HG03432 (cell line): ENCODE data around the gene FBXW2.
A peak's percentile ranks its signal among the peaks of the same experiment; 100 is the strongest.
"Not testable (repeated sequence)": the region's sequence is repeated elsewhere in the genome, so short reads cannot be mapped to it uniquely, and the experiment has no call there.

Experiments used
- ATAC-seq: cut with Tn5 transposase; IDR thresholded peaks from one replicate; pipeline ENCODE4 v1.9.1; 2021; ENCODE audit warnings: mild to moderate bottlenecking, moderate library complexity; ENCODE audit not compliant: unreplicated experiment

The FBXW2 gene

GRCh38 chr9:120792898-120793765, at the start of gene FBXW2:
Gene FBXW2 (minus strand): TSS chr9:120793416. CDS start chr9:120788258, 5,158 bp downstream.
- ATAC-seq, result peak; percentile 95

DNA sequence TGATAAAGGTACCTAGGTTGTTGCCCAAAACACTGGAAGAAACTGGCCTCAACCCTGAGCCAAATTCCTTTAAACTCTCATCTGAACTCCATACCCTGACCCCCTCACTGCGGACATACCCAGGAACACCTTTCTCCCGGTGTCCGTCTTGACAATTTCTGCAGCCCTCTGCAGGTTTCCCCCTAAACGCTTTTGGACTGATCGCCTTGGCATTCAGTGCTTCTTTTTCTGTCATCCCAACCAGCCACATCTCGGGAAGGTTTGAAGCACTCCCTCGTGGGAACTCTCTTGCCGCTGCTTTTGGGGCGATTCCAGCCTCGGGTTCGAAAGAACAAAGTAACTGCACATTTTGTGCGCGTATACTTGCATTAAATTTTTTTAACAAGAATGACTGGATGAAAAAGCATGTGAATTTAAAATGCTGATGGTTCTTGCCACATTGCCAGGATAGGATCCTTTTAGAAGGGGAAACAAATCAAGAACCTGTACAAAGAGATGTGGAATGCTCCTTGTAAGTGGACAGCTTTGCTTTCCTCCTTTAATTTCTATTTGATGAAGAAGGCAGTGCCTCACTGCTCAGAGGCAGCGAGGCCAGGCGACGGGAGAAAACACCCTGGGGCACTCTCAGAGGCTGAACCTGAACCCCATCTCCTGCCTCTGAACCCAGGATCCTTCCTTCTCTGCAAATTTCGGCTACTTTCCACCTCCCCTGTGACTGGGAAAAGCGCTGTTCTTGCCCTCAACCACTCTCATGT, 48.9 kb upstream of the FBXW2 start:
- ATAC-seq, result peak; percentile 13

- no peak for ATAC-seq
Observed at GRCh38 chr9:120839146-120839545, 45.9 kb upstream of the FBXW2 start.

GRCh38 chr9:120837921-120838320, 44.7 kb upstream of the FBXW2 start:
- no peak for ATAC-seq

- ATAC-seq, result no peak
Observed at GRCh38 chr9:120833325-120833724, 40.1 kb upstream of the FBXW2 start.

DNA sequence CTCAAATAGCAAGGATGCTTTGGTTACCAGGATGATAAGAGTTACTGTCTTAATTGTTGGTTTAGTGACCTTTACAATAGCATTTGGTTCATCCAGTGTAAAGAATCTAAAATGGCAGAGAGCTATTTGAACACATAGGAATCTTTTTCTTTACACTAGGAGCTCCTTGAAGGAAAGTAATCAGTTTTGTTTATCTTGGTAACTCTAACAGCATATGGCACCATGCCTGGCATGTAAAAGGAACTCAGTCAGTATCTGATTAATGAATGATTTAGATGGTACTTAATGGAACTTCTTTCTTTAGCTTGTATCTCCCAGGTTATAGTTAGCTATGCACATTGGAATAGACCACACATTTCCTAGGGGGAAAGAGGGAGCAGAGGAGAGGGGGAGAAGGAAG, 39.6 kb upstream of the FBXW2 start:
- no peak for ATAC-seq

- no peak for ATAC-seq
Observed at GRCh38 chr9:120830865-120831264, 37.6 kb upstream of the FBXW2 start.

- no peak for ATAC-seq
Observed at GRCh38 chr9:120830151-120830550, 36.9 kb upstream of the FBXW2 start.

GRCh38 chr9:120829650-120830049, 36.4 kb upstream of the FBXW2 start:
- no peak for ATAC-seq

GRCh38 chr9:120820095-120820494, 26.9 kb upstream of the FBXW2 start:
- ATAC-seq, result no peak

GRCh38 chr9:120818595-120818994, 25.4 kb upstream of the FBXW2 start:
- no peak for ATAC-seq

GRCh38 chr9:120815075-120815474, 21.9 kb upstream of the FBXW2 start:
- no peak for ATAC-seq

DNA sequence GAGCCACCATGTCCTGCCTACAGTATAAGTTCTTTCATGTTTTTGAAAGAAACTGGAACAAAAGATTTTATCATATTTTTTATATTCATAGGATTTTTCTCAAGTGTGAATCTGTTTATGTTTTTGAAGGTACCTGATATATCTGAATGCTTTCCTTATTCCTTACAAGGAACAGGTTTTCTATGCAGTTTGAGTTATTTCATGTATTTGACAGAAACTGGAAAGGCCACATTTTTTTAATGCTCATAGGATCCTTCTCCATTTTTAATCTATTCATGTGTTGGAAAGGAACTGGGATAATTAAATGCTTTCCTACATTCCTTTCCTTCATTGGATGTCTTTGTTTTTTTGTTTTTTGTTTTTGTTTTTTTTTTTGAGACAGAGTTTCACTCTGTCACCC, 15.7 kb upstream of the FBXW2 start:
- ATAC-seq, result no peak

DNA sequence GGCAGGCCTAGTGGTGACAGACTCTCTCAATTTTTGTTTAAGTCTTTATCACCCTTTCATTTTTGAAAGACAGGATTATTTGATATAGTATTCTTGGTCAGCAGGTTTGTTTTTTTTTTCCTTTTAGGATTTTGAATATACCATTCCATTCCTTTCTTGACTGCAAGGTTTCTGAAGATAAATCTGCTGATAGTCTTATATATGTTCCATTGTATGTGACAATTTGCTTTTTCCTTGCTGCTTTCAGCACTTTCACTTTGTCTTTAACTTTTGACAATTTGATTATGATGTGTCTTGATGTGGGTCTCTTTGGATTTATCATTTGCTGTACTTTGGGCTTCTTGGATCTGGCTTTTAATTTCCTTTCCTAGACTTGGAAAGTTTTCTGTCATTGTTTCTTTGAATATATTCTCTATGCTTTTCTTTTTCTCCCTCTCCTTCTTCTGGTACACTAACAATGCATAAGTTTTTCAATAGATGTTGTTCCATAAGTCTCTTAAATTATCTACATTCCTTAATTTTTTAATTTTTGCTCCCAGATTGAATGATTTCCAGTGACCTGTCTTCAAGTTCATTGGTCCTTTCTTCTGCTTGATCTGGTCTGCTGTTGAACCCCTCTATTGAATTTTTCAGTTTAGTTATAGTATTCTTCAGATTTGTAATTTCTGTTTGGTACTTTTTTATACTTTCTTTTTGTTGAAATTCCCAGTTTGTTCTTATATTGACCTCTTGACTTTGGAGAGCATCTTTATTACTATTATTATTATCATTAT, 14.6 kb upstream of the FBXW2 start:
- no peak for ATAC-seq

GRCh38 chr9:120804784-120805363, 11.7 kb upstream of the FBXW2 start:
- ATAC-seq, result not testable (repeated sequence)

- ATAC-seq, result no peak
Observed at GRCh38 chr9:120801441-120801840, 8.2 kb upstream of the FBXW2 start.

DNA sequence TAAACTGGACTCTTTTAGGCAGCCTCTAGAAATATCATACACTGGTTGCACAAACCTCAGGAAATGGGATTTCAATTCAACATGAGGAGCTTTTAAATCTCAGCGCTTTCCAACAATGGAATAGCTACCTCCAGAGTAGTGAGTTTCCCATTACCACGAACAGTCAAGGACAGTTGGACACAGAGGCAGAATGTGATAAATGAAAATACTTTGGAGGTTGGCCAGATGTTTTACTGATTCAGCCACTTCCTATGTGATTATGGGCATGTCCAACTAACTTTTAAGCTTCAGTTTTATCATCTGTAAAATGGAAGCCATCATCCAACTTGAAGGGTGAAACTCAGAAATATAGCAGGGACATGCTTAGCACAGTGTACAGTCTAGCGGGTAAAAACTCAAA, 2.1 kb downstream of the FBXW2 start:
- no peak for ATAC-seq

DNA sequence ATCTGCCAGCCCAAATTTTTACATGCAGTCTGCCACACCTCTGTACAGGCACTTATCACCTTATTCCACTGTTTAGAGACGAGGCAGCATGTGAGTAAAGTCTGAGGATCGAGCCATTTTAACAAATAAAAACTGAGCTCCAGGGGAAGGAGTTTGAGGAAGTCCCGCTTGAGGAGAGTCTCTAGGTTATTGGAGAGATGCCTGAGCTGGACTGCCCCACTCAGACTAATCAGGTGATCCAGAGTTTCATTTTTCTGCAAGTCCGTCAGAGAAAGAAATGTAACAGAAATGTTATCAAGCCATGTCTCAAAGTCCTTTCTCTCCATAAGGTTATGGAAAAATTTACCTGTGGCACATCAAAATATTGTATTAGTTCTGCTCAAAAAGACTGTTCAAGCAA, 5.3 kb downstream of the FBXW2 start:
- no peak for ATAC-seq

- no peak for ATAC-seq
Observed at GRCh38 chr9:120783602-120784047, 9.6 kb downstream of the FBXW2 start.

GRCh38 chr9:120781236-120781635, 12.0 kb downstream of the FBXW2 start:
- ATAC-seq, result no peak

- ATAC-seq, result no peak
Observed at GRCh38 chr9:120780367-120780766, 12.8 kb downstream of the FBXW2 start.
